GM21526 (cell line): Measurements from ENCODE around the gene MAL.

Experiments used
- ATAC-seq: cut with Tn5 transposase; IDR thresholded peaks from one replicate; pipeline ENCODE4 v1.9.1; 2021; ENCODE audit warnings: moderate library complexity; ENCODE audit not compliant: unreplicated experiment, low FRiP score

The MAL gene

DNA sequence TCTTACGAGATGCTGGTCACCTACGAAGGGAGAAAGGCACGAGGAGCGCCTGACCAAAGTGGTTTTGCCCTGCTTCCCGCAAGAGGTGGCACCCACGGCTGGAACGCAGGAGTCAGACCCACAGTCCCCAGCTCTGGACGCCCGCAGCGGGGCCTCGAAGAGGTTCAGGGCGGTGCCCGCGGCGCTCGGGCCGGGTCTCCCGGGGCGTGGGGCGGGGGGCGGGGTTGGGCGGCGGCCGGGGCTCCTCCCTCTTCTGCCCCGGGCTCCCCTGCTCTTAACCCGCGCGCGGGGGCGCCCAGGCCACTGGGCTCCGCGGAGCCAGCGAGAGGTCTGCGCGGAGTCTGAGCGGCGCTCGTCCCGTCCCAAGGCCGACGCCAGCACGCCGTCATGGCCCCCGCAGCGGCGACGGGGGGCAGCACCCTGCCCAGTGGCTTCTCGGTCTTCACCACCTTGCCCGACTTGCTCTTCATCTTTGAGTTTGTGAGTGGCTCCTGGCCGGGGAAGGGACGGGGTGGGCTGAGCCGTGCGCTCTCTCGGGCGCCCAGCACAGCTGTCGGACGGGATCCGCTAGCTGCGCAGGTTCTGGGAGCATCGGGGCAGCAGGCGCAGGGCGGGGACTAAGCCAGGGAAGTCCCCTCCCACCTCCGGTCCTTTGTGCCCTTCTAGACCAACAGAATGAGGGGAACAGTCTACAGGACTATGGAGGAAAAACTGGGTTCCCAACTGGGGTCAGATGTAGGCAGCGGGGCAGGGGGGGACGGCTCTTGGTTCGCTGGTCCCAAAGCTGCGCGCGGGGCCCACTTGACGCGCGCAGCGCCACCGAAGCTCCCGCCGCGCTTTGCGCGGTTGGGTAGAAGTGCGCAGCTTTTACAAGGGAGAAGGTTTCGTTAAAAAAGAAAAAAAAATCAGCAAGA, at the start of gene MAL:
MAL (plus strand) TSS at position 303 of the 914 bp plus-strand sequence; CDS start at position 388, 85 bp downstream.
- no peak for ATAC-seq

- ATAC-seq, result no peak
Measured at GRCh38 chr2:94977826-94978225, 47.7 kb upstream of the MAL start.

- no peak for ATAC-seq
Measured at GRCh38 chr2:94978917-94979316, 46.6 kb upstream of the MAL start.

- ATAC-seq, result no peak
Measured at GRCh38 chr2:94979406-94980375, 45.8 kb upstream of the MAL start.

DNA sequence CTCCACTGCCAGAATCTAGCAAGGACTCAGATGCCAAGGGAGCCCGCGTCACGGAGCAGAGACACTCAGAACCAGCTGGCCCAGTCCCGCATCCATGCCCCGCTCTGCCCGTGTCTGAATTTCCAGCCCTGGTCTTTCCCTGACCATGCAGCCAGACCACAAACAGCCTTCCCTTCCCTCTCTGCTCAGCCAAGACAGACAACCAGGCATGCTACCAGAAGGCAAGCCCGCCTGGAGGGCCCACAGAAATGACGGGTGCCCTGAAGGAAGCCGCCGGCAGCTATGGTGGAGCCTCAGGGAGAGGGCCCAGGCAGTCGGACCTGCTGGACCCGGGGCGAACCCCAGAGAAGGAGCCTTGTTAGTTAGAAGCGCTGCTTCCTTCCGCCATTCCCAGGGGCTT, 45.1 kb upstream of the MAL start:
- ATAC-seq, result no peak

GRCh38 chr2:94982156-94982555, 43.4 kb upstream of the MAL start:
- no peak for ATAC-seq

- ATAC-seq, result no peak
Measured at GRCh38 chr2:94982675-94983074, 42.8 kb upstream of the MAL start.

- ATAC-seq, result no peak
Measured at GRCh38 chr2:94984964-94985575, 40.4 kb upstream of the MAL start.

DNA sequence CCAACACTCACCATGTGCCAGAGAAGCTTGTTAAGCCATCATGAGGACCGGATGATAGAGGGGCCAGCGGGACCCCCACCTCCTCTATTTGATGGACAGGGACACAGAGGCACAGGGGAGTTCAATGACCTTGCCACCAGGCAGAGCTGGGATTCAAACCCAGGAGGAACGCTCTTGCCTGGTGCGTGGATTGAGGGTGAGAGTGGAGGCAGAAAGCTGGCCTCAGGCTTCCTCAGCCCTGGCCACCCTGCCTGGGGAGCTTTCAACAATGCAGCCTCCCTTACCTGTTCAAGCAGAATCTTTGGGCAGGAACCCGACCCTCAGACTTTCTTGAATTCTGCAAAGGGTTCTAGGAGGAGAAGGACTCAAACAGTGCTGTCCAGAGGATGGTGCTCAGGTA, 39.9 kb upstream of the MAL start:
- no peak for ATAC-seq

GRCh38 chr2:94986392-94986963, 39.0 kb upstream of the MAL start:
- ATAC-seq, result no peak

DNA sequence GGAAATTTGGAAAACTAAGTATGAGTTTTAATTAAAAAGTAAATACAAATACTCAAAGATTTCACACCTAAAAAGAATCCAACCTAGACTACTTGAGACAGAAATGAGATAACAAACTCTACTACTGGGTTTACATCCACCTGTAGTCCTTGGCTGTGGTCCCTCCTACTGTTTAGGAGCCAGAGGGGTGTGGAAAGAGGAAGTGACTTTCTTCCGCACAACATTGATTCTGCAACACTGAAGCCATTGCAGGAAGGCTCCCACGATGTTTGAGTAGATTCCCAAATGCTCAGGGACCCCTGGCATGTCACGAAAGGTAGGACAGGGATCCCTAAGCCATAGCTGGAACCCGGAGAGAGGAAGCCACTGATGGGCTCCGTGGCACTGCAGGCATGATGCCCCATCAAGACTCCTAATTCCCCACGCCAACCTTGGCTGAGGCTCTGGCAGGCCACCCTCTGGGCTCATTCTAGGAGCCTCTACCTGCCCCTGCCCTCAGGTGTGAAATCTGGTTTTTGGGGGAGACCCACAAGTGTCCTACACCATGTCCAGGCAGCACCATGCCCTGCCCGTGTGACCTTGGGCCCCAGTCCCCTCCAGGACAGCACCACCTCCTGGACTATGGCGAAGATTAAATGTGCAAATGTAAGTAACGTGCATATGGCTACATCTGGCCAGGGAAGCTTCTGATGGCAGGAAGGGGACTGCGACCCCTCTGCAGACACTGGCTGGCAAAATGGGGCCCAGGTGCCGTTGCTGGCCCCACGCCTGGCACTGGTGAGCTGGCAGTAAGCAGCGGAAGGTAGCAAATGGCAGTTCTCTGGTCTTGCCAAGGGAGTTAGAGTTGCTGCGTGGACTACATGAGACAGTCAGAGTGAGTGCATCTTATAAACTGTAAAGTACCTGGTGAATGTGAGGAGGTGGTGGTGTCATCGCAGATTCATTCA, 38.2 kb upstream of the MAL start:
- ATAC-seq, result no peak

DNA sequence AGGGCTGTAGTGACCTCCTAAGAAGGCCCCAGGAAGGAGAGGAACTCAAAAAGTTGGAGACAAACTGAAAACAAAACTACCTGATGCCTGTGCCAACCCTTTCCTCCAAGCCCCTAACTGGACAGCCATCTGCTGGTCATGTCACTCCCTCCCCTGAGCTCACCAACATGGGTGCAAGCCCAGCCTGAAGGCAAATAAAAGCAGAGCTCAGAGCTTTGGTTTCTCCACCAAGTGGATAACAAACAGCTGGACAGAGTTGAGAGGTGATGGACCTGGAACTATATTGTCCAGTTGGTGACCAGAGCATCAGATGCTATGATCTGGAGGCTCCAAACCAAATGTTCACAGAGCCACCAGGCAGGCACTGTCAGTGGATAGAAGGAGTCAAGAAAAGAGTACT, 34.6 kb upstream of the MAL start:
- ATAC-seq, result no peak

GRCh38 chr2:94992360-94992759, 33.1 kb upstream of the MAL start:
- ATAC-seq, result no peak

DNA sequence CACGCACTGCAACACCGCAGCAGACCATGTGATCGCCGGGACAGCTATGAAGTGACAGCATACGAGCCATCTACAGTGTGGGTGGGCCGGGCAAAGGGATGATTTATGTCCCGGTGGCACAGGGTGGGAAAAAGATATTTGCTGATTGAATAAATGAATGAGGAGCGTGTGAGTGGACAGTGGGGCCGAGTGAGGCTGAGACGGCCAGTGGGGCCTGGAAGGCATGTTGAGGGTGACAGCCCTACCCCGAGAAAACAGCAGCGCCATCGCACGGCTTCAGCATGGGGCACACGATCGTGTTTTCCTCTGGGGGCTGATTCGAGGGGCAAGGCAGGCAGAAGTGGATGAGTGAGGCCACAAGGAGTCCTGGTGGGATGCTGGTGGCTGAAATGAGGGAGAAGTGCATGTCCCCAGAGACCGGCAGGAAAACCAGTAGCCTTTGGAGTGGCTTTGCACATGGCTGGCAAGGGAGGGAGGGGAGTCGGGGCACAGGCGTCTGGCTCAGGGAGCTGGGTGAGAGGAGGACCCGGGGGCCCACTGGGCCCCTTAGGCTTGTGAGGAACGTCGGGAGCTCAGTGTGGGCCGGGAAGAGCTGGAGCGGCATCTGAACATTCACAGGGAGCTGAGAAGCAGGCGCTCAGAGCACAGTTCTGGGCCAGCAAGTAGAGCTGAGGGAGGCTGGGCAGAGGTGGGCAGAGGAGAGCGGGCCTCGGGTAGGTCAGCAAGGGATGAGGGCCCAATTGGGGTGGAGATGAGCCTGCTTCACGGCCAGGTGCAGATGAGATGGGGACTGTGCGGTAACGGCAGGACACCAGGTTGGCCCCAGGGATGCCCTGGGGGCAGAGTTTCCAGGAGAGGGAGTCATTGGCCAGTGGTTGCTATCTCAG, 32.1 kb upstream of the MAL start:
- no peak for ATAC-seq

GRCh38 chr2:94994063-94994913, 31.2 kb upstream of the MAL start:
- no peak for ATAC-seq

DNA sequence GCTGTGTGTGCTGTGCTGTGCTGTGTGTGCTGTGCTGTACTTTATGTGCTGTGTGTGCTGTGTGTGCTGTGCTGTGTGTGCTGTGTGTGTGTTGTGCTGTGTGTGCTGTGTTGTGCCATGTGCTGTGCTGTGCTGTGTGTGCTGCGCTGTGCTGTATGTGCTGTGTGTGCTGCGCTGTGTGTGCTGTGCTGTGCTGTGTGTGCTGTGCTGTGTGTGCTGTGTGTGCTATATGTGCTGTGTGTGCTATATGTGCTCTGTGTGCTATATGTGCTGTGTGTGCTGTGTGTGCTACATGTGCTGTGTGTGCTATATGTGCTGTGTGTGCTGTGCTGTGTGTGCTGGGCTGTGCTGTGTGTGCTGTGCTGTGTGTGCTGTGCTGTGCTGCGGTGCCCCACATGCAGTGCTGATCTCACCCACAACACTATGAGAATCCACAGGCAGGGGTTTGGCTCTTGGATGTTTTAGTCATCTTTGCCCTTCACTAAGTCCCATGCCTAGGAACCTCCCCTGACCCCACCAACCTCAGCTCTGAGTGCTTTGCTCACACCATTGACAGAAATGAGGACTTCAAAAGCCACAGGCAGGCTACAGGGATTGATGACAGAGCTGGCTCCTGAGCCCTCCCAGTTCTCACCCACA, 30.5 kb upstream of the MAL start:
- no peak for ATAC-seq
